GM18505 (cell line): ENCODE data around the gene MRPL53.

ENCODE experiments used
- ATAC-seq: cut with Tn5 transposase; IDR thresholded peaks from one replicate; pipeline ENCODE4 v1.9.1; 2021; ENCODE audit not compliant: unreplicated experiment
- POLR2A ChIP-seq: IDR thresholded peaks from 4 replicates; pipeline ENCODE4 v1.6.1; 2011; ENCODE audit warnings: borderline replicate concordance; ENCODE audit not compliant: insufficient read depth, insufficient read length; ENCODE audit errors: extremely low read depth

MRPL53 gene

DNA sequence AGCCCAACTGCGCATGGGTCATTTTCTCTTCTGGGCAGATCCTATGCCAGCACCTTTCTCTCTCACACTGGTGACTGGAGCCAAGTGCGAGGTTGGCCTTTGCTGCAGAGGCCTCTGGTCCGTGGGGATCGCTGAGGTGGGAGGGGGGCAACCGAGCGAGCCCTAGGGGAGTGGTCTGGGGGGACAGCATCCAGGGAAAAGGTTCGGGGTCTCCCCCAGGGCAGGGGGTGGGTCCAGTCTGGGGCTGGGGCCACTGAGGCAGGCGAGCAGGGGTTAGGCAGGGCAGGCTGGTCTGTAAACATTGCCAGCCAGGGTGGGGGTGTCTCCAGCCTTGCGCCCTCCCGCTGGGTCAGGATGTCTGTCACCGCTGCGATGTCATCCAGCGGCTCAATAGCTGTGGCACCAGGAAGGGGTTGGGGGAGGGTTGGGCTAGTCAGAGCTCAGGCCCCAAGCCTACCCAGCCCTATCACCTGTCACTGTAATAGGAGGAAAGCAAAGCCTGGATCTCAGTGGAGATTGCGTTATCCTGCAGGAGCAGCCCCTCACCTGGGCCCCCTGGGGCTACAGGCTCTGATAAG lies 46.2 kb downstream of the MRPL53 start:
- no peak for TF ChIP-seq POLR2A
- no peak for ATAC-seq

DNA sequence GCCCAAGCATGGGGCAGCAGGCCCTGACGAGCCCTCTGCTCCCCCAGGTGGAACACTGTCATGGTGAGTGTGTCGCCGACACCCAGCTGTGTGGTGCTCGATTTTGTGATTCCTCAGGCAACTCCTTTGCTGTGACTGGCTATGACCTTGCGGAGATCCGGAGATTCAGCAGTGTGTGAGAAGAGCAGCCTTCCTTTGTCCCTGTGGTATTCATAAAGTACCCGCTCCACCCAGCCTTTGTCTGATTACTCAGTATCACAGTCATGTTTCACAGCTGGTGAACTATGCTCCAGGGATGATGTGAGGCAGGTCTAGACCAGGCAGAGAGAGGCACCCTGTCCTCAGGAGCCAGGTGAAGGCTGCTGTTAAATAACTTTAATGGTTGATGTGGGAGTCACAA lies 47.0 kb downstream of the MRPL53 start:
- no peak for TF ChIP-seq POLR2A
- no peak for ATAC-seq

DNA sequence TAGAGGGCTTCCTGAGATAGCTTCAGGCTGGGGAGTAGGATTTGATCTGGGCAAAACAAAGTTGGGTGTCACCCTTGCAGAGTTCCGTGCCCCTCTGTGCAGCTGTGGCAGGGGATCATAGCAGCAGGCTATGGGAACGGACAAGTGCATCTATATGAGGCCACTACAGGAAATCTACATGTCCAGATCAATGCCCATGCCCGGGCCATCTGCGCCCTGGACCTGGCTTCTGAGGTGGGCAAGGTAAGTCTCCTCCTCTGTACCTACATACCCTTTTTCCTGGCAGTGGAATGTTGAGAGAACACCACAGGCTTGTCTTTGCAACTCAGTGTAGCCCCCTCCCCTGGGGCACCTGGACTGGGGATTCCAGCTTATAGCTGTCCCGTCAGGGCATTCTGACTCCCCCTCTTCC lies 47.5 kb downstream of the MRPL53 start:
- no peak for TF ChIP-seq POLR2A
- ATAC-seq = no peak

DNA sequence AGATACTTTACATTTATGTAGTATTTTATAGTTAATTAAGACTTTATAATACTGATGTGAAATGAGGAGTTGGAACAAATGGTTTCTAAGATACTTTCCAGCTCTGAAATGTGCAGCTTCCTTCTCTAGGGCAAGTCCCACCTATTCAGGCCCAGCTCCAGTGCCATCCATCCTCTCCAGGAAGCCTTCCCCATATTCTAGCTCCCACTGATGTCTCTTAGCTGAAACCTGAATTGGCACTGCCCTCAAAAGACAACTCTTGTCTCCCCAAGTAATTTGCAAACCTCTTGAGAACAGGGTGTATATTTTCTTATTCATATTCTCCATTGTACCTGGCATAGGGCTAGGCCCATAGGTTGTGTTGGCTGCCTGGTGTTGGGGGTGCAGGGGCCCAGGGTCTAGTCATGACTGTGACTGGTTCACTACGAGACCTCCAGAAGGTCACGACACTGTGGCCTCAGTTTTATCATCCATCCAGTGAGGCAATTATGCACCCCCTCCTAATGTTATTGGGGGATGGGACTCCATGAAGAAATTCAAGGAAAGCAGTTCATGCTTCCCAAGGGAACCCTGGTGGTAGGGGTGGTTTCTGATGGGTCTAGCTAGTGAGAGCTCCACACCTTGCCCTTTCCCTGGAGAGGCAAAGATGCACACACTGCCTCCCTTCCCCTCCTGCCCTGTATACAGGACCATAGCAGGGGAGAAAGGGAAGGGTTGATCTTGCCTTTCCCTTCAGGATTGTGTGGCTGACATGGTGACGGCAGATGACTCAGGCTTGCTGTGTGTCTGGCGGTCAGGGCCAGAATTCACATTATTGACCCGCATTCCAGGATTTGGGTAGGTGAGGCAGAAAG lies 48.1 kb downstream of the MRPL53 start:
- no peak for TF ChIP-seq POLR2A
- ATAC-seq = no peak

DNA sequence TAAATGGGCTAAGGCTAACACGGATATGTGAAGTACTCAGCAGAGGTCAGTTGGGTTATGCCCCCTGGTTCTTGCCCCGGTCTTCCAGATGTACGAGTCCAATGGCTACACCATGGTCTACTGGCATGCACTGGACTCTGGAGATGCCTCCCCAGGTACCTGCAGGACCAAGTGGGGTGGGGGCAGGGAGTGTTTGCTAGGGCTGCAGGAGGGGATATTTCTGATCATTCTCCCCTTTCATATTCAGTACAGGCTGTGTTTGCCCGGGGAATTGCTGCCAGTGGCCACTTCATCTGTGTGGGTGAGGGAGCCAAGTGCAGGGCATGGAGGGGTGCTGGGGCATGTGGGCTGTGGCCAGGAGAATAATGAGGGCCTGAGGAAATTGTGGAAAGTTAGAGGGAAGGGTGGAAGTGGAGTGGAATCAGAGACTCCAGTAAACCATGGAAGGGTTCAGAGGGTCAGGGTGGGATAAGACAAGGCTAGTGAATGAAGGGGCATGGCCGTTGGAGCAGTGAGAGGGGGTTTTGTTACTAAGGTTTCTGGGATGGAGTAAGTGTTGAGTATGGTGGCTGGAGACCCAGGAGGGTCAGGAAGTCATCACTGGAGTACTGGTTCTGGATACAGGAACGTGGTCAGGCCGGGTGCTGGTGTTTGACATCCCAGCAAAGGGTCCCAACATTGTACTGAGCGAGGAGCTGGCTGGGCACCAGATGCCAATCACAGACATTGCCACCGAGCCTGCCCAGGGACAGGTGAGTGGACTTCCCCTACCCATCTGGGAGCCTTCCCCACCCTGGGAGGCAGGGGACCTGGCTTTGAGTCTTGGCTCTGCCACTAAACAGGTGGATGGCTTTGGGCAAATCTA lies 49.0 kb downstream of the MRPL53 start:
- no peak for ATAC-seq
- no peak for TF ChIP-seq POLR2A
